DMS53 treated with DMSO at 0.1 percent for 48 hours (cell line): ENCODE results near the gene GNG7.
"Not testable (repeated sequence)": the region's sequence is repeated elsewhere in the genome, so short reads cannot be mapped to it uniquely, and the experiment has no call there.

Source experiments
- DNase-seq: peaks from one replicate; lab custom pipeline; 2025; ENCODE audit not compliant: unreplicated experiment; lab: John Stamatoyannopoulos, UW

The GNG7 gene

GRCh38 chr19:2646866-2647535 lies 55.5 kb downstream of the GNG7 start:
- no peak for DNase-seq

GRCh38 chr19:2645826-2646225 lies 56.7 kb downstream of the GNG7 start:
- DNase-seq, result no peak

- not testable (repeated sequence) for DNase-seq
Observed at GRCh38 chr19:2643123-2643737, 59.3 kb downstream of the GNG7 start.

GRCh38 chr19:2641332-2641698 lies 61.2 kb downstream of the GNG7 start:
- no peak for DNase-seq

GRCh38 chr19:2640563-2641331 lies 61.7 kb downstream of the GNG7 start:
- no peak for DNase-seq

GRCh38 chr19:2639999-2640398 lies 62.5 kb downstream of the GNG7 start:
- no peak for DNase-seq

GRCh38 chr19:2638417-2638940 lies 64.0 kb downstream of the GNG7 start:
- no peak for DNase-seq

GRCh38 chr19:2636897-2637683 lies 65.4 kb downstream of the GNG7 start:
- no peak for DNase-seq

GRCh38 chr19:2636141-2636896 lies 66.2 kb downstream of the GNG7 start:
- DNase-seq, result no peak

- no peak for DNase-seq
Observed at GRCh38 chr19:2634960-2635359, 67.5 kb downstream of the GNG7 start.

GRCh38 chr19:2634228-2634951 lies 68.1 kb downstream of the GNG7 start:
- no peak for DNase-seq

GRCh38 chr19:2633693-2634075 lies 68.8 kb downstream of the GNG7 start:
- DNase-seq, result no peak

GRCh38 chr19:2631213-2631821 lies 71.2 kb downstream of the GNG7 start:
- no peak for DNase-seq

GRCh38 chr19:2630352-2631001 lies 72.0 kb downstream of the GNG7 start:
- no peak for DNase-seq

GRCh38 chr19:2629491-2630351 lies 72.8 kb downstream of the GNG7 start:
- no peak for DNase-seq

GRCh38 chr19:2628597-2628996 lies 73.9 kb downstream of the GNG7 start:
- no peak for DNase-seq

- DNase-seq, result no peak
Observed at GRCh38 chr19:2627855-2628254, 74.6 kb downstream of the GNG7 start.

- DNase-seq, result no peak
Observed at GRCh38 chr19:2627319-2627829, 75.1 kb downstream of the GNG7 start.
